Activated naive CD4-positive, alpha-beta T cell treated with anti-CD3 and anti-CD28 coated beads, Interleukin-2, amount 50 U/mL, for 24 hours (primary cell): ENCODE data around the gene CCNO.

Experiments used
- H3K27ac Mint-ChIP-seq: one replicate; pipeline ENCODE4 v1.8.0; 2021; ENCODE audit warnings: mild to moderate bottlenecking, mixed read lengths
- H3K27me3 Mint-ChIP-seq: one replicate; pipeline ENCODE4 v1.8.0; 2021; ENCODE audit warnings: mixed read lengths
- H3K36me3 Mint-ChIP-seq: one replicate; pipeline ENCODE4 v1.8.0; 2021; ENCODE audit warnings: mixed read lengths
- H3K4me1 Mint-ChIP-seq: one replicate; pipeline ENCODE4 v1.8.0; 2021; ENCODE audit warnings: mixed read lengths
- H3K4me3 Mint-ChIP-seq: one replicate; pipeline ENCODE4 v1.8.0; 2021; ENCODE audit warnings: mild to moderate bottlenecking, mixed read lengths
- H3K9me3 Mint-ChIP-seq: one replicate; pipeline ENCODE4 v1.8.0; 2021; ENCODE audit warnings: mixed read lengths

Gene CCNO, protein sequence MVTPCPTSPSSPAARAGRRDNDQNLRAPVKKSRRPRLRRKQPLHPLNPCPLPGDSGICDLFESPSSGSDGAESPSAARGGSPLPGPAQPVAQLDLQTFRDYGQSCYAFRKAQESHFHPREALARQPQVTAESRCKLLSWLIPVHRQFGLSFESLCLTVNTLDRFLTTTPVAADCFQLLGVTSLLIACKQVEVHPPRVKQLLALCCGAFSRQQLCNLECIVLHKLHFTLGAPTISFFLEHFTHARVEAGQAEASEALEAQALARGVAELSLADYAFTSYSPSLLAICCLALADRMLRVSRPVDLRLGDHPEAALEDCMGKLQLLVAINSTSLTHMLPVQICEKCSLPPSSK

DNA sequence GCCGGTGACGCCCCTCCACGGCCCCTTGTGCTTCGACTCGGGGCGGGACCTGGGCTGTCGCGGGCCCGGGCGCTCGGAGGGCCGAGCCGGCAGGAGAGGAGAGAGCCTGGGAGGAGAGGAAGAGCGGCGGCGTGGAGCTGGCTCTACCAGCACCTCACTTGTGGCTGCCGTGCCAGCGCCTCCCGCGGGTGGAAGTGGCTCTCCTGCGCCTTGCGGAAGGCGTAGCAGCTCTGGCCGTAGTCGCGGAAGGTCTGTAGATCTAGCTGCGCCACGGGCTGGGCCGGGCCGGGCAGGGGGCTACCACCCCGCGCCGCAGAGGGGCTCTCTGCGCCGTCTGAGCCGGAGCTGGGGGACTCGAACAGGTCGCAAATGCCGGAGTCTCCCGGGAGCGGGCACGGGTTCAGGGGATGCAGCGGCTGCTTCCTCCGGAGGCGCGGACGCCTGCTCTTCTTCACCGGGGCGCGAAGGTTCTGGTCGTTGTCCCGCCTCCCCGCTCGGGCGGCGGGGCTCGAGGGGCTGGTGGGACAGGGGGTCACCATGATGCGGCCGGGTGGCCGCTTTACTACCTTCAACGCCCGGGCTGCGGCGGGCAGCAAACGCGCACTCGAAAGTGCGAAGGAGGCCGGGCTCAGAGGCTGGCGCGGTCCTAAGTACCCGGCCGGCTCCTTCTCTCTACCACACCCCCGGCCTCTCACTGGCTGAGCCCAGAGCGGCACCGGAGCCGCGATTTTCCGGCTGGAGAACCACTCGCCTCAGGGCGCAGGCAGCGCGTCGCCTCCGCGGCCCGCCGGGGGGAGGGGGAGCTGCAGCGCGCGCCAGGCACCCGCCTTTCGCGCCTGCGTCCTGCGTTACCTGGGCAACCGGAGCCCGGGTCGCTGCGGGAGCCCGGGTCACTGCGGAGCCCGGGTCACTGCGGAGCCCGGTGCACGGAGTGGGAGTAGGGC is at the start of gene CCNO:
Gene CCNO, minus strand, starts transcription at position 624 of the 944 bp plus-strand sequence. Its CDS starts 85 bp downstream, at position 539.
- H3K4me3 Mint-ChIP-seq: peak within 1 kb of the TSS; percentile 88
- H3K4me1 Mint-ChIP-seq: peaks cover 25% of the 10 kb centered on the region
- no peaks in the 10 kb centered on the region for H3K9me3 Mint-ChIP-seq
- no peaks in the 10 kb centered on the region for H3K36me3 Mint-ChIP-seq
- H3K27ac Mint-ChIP-seq: no peak within 1 kb of the TSS
- H3K27me3 Mint-ChIP-seq: peaks cover 60% of the 10 kb centered on the region

DNA sequence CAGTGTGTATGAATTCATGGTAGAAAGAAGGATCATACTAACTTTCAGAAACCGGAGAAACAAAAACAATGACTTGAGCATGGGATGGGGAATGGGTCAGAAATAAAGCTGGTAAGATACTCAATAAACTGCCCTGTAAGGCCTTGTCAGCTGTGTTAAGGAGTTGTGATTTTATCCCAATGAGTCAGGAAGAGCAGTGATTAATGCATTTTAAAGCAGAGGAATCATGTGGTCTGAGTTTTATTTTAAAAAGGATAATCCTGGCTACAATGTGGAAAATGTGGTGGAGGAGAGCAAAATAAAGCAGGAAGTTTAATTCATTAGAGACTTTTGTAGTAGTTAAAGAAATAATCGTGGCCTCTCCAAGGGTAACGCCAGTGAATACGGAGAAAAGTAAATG is 45.4 kb upstream of the CCNO start:
- no peak overlapping the region for H3K27ac Mint-ChIP-seq
- no peaks in the 10 kb centered on the region for H3K4me1 Mint-ChIP-seq
- H3K27me3 Mint-ChIP-seq: no peaks in the 10 kb centered on the region
- H3K4me3 Mint-ChIP-seq: no peak overlapping the region
- no peaks in the 10 kb centered on the region for H3K9me3 Mint-ChIP-seq
- peaks cover 21% of the 10 kb centered on the region for H3K36me3 Mint-ChIP-seq

DNA sequence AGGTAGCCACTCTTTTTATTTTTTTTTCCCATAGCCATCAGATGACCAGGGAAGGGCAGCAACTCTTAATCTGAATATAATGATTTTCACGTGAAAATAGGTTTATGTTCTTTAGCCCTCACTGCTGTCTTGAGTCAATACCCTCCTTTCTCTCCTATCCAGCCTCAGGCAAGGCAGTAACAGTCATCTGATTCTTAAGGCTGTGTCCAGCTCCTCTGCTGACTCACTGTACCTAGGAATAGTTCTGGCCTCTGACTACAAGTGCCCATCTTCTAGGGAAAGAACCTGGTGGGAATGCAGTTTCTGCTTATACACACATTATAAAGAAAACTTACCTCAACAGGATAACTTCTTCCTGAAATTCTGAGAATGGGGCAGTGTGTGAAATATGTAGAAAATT is 43.4 kb upstream of the CCNO start:
- no peak overlapping the region for H3K4me3 Mint-ChIP-seq
- peaks cover 26% of the 10 kb centered on the region for H3K36me3 Mint-ChIP-seq
- H3K27ac Mint-ChIP-seq: no peak overlapping the region

DNA sequence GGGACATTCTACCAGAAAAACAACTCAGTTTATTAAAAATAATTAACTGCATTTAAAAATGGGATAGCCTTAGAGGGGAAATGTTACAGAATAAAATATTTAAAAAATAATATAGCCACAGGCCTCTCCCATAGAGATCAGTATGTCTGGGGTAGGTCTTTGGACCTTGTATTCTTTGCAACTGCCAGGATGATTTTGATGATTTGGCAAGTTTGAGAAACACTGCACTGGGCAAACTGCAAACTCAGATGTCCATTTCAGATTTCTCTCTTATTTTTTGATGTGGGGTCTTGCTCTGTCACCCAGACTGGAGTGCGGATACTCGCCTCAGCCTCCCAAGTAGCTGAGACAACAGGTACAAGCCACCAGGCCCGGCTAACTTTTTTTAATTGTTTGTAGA is 24.9 kb upstream of the CCNO start:
- Mint-ChIP-seq H3K27ac (no peak overlapping the region), H3K36me3 (peaks cover 17% of the 10 kb centered on the region), H3K27me3 (no peaks in the 10 kb centered on the region), H3K4me3 (no peak overlapping the region), H3K9me3 (no peaks in the 10 kb centered on the region), H3K4me1 (no peaks in the 10 kb centered on the region)

More for the DNA sequence above, 43.4 kb upstream of the CCNO start:
- H3K27me3 Mint-ChIP-seq: no peaks in the 10 kb centered on the region
- no peaks in the 10 kb centered on the region for H3K4me1 Mint-ChIP-seq
- no peaks in the 10 kb centered on the region for H3K9me3 Mint-ChIP-seq

DNA sequence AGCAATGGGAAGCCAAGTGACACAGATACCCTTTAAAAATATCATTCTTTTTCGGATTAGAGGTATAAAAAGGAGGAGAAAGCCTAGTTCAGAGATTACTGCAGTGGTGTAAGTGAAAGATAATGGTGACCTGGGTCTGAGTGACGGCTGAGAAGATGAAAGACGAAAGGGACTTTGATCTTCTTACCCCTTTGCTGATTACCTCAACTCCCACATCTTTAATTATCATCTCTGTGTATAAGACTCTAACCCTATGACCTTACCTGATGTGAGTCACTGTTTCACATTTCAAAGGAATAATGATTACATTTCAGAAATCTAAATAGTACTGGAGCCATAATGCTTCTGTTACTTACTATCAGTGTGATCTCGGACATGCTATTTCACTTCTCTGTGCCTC is 21.4 kb upstream of the CCNO start:
- H3K27ac Mint-ChIP-seq: no peak overlapping the region
- no peak overlapping the region for H3K4me3 Mint-ChIP-seq
- H3K36me3 Mint-ChIP-seq: peaks cover 7% of the 10 kb centered on the region
- no peaks in the 10 kb centered on the region for H3K4me1 Mint-ChIP-seq
- H3K9me3 Mint-ChIP-seq: no peaks in the 10 kb centered on the region
- H3K27me3 Mint-ChIP-seq: no peaks in the 10 kb centered on the region

DNA sequence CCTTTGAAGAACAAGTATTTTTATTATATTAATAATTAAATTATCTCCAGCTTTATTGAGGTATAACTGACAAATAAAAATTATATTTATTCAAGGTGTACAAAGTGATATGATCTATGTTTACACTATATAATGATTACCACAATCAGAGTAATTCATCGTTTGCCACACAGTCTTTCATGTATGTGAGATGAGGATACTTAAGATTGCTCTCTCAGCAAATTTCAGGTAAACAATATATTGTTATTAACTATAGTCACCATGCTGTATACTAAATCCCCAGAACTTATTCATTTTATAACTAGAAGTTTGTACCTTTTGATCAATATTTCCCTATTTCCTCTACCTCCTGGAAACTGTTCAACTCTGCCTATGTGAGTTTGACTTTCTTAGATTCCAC is 16.7 kb upstream of the CCNO start:
- Mint-ChIP-seq H3K4me3 (no peak overlapping the region), H3K27me3 (peaks cover 3% of the 10 kb centered on the region), H3K4me1 (no peaks in the 10 kb centered on the region), H3K27ac (no peak overlapping the region), H3K9me3 (peaks cover 6% of the 10 kb centered on the region), H3K36me3 (peaks cover 5% of the 10 kb centered on the region)

DNA sequence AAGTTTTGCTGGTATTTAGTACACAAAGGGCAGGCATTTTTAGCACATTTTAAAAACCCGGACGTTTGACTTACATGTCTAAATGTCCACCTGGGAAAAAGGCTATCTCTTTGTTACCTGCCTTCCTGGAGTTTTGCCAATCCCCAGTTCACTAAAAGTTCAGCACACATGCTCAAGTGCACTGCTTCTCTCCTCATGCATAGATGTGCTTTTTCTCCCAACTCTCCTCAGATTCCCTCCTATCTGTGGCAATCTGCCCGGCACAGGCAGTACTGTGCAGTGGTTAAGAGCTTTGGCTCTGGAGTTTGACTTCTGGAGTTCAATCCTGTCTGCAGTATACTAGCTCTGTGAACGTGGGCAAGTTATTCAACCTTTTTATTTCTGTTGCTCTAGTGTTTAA is 8.3 kb upstream of the CCNO start:
- H3K27me3 Mint-ChIP-seq: peaks cover 14% of the 10 kb centered on the region
- H3K4me3 Mint-ChIP-seq: no peak overlapping the region
- no peaks in the 10 kb centered on the region for H3K4me1 Mint-ChIP-seq
- no peaks in the 10 kb centered on the region for H3K9me3 Mint-ChIP-seq
- H3K36me3 Mint-ChIP-seq: peaks cover 3% of the 10 kb centered on the region
- no peak overlapping the region for H3K27ac Mint-ChIP-seq

DNA sequence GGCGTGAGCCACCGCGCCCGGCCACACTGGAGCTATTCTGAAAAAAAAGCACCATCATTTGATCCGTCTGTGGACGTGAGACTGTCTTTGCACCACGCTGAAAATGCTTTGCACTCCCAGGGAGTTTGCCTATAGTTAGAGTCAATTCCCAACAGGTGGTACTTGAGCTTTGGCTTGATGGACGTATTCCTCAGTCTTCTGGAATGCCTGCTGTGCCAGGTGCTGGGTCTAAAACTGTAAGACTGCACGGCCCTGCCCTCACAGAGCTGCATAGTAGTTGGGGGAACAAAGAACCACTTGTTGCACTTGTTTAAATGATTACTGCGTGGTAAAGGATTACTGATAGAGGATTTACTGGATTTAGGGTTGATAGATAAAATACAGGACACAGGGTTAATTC is 3.4 kb upstream of the CCNO start:
- Mint-ChIP-seq H3K27me3 (peaks cover 34% of the 10 kb centered on the region), H3K27ac (no peak overlapping the region), H3K36me3 (peaks cover 1% of the 10 kb centered on the region), H3K9me3 (no peaks in the 10 kb centered on the region), H3K4me3 (no peak overlapping the region), H3K4me1 (peaks cover 13% of the 10 kb centered on the region)

DNA sequence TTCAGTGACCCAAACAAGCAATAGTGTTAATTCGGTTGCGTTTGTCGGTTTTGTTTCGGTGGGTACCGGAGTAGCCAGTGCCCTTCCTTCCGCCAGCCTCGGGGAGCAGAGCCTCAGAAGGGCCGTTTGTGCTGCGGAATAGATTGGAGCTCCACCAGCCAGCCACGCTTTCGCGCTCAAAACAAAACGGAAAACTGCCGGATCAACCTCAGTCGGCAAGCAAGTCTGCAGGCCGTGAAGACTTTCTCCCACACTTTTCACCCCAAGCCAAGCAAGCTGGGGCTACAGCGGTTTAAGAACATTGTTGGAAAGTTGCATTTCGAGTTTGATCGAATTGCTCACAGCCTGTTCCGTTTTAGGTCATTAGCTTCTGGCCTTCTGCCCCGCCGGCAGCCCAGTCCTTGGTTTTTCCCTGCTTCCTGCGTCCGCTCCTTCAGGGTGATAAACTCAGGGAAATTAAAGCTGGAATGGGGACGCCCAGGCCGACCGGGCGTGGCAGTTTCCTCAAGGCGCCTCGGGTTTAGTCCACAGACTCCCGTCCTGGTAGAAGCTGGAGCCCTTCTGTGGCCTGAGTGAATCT is 803 bp upstream of the CCNO start:
- no peak overlapping the region for H3K27ac Mint-ChIP-seq
- H3K9me3 Mint-ChIP-seq: no peaks in the 10 kb centered on the region
- peaks cover 54% of the 10 kb centered on the region for H3K27me3 Mint-ChIP-seq
- H3K4me3 Mint-ChIP-seq: peak overlapping the region; percentile 88
- peaks cover 1% of the 10 kb centered on the region for H3K36me3 Mint-ChIP-seq
- H3K4me1 Mint-ChIP-seq: peaks cover 25% of the 10 kb centered on the region

DNA sequence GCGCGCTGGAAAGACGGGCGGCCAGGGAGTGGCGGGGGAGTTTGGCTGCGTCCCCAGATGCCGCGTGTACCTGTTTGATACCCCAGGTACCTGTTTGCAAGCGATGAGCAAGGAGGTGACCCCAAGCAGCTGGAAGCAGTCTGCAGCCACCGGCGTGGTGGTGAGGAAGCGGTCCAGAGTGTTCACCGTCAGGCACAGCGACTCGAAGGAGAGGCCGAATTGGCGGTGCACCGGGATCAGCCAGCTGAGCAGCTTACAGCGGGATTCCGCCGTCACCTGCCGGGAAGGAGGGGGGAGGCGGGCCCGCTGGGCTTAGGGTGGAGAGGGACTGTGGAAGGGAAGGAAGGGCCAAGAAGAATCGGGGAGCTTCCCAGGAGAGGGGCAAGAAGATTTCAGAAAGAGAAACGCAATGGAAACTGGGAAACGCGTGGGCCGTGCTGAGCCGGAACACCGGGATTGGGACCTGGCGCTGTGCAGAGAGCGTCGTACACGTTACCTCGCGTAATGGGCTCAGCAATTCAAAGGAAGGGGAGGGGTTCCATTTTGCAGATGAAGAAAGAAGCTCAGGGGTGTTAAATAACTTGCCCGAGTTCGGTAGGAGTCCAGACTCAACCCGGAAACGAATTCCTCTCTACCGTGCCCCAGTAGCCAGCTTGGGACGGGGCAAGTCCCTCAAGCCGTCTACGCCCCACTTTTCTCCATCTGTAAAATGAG is 980 bp downstream of the CCNO start:
- peak overlapping the region; percentile 77 for H3K4me3 Mint-ChIP-seq
- H3K27ac Mint-ChIP-seq: no peak overlapping the region
- H3K36me3 Mint-ChIP-seq: no peaks in the 10 kb centered on the region
- peaks cover 65% of the 10 kb centered on the region for H3K27me3 Mint-ChIP-seq
- H3K4me1 Mint-ChIP-seq: peaks cover 31% of the 10 kb centered on the region
- H3K9me3 Mint-ChIP-seq: no peaks in the 10 kb centered on the region

DNA sequence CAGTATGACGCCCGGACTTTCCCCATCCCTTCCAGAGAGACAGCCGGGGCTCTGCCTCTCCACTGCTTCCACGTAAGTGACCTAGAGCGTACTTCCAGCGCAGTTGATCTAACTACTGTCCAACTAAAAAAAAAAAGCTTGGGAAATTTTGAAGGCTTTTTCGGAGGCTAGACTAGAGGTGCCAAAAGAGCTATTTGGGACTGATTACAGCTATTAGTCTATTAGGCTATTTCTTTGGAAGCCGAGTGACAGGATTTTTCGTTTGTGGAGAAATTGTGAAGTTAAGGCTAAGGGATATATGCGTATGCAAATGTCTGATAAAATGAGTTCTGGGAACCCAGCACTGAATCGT is 1.5 kb downstream of the CCNO start:
- no peaks in the 10 kb centered on the region for H3K36me3 Mint-ChIP-seq
- H3K27me3 Mint-ChIP-seq: peaks cover 63% of the 10 kb centered on the region
- H3K27ac Mint-ChIP-seq: no peak overlapping the region
- no peaks in the 10 kb centered on the region for H3K9me3 Mint-ChIP-seq
- peaks cover 31% of the 10 kb centered on the region for H3K4me1 Mint-ChIP-seq
- peak overlapping the region; percentile 77 for H3K4me3 Mint-ChIP-seq

DNA sequence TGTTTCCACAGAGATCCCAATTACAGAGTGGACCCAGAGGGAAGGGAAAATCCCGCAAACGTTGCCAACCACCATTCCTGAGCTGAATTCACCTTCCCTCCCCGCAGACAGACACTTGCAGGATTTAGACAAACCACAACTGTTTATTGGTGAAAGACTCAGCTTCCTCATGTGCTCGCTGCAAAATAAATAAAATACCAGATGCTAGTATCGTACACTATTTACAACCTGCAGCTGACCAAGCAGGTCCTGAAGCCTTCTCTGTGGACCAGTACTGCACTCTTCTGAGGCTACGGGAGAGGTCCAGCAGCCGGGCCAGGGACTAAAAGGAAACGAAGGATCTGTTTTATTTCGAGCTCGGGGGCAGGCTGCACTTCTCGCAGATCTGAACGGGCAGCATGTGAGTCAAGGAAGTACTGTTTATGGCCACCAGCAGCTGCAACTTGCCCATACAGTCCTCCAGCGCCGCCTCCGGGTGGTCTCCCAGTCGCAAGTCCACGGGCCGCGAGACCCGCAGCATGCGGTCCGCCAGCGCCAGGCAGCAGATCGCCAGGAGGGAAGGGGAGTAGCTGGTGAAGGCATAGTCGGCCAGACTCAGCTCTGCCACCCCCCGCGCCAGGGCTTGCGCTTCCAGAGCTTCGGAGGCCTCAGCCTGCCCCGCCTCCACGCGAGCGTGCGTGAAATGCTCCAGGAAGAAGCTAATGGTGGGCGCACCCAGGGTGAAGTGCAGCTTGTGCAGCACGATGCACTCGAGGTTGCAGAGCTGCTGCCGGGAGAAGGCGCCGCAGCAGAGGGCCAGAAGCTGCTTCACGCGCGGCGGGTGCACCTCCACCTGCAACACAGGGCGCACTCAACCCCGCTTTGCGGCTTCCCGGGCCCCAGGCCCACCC is 2.1 kb downstream of the CCNO start:
- H3K27me3 Mint-ChIP-seq: peaks cover 60% of the 10 kb centered on the region
- no peaks in the 10 kb centered on the region for H3K36me3 Mint-ChIP-seq
- peaks cover 33% of the 10 kb centered on the region for H3K4me1 Mint-ChIP-seq
- H3K9me3 Mint-ChIP-seq: no peaks in the 10 kb centered on the region
- H3K4me3 Mint-ChIP-seq: peak overlapping the region; percentile 77
- H3K27ac Mint-ChIP-seq: no peak overlapping the region

DNA sequence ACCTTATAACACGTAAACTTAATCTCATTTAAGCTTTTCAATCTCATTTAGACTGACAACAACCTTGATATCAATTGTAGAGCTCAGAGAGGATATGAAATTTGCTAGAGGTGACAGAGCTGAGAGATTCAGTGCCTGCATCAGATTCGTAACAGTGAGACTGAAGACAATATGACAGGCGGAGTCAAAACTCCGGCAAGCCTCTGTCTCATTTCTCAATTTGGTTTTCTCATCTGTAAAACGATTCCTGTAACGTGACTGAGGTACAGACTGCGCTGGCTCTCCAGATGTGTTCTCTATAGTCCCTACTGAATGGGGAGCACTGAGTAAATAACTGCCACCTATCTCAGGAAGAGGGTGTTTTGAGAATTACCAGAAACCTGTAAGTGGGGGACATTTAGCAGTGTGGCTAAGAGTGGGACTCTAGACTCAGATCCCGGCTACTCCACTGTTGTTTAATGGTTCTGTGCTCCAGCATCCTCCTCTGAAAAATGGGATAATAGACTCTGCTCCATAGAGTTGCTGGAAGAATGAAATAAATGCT is 3.2 kb downstream of the CCNO start:
- Mint-ChIP-seq H3K36me3 (no peaks in the 10 kb centered on the region), H3K27me3 (peaks cover 67% of the 10 kb centered on the region), H3K4me1 (peaks cover 41% of the 10 kb centered on the region), H3K4me3 (no peak overlapping the region), H3K9me3 (no peaks in the 10 kb centered on the region), H3K27ac (no peak overlapping the region)

DNA sequence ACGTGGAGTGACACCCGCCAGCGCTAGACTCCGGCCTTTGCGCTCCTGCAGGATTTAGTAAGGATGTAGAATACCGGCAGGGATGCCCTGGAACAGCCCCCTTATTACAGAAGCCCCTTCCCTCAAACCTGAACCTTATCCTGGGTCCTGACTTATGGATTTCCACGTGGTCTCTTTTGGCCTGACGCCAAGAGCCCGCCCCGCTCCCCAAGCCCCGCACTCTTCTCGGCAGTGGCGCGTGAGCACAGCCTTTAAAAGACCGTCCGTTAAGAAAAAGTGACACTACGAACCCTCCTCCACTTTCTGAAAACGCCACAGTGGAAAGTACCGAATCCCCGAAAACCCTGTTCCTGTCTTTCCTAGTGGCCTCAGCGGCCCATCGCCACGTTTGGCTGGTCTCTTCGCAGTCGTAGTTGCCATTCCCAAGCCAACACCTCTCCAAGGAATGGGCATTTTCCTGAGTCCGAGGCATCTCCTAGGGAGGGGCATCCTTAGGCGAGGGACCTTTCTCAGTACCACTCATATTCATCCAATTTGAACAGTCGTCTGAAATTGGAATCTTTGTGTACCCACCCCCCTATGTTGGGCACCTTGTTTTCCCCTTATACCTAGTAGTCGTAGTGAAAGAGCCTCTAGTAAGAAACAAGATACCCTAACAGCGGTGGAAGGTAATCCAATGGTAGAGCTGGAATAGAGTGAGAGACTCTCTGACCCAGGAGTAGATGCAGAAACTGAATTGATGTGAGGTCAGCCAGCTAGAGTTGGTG is 5.6 kb downstream of the CCNO start:
- H3K36me3 Mint-ChIP-seq: no peaks in the 10 kb centered on the region
- peaks cover 47% of the 10 kb centered on the region for H3K4me1 Mint-ChIP-seq
- peaks cover 74% of the 10 kb centered on the region for H3K27me3 Mint-ChIP-seq
- H3K27ac Mint-ChIP-seq: no peak overlapping the region
- H3K4me3 Mint-ChIP-seq: peak overlapping the region; percentile 64
- H3K9me3 Mint-ChIP-seq: no peaks in the 10 kb centered on the region
